ENCODE results near the gene PFN1. TPM values are rescaled to one million over a fixed set of nuclear protein-coding genes. Genes with fewer than 3 reads are reported as not detected.

The PFN1 gene
- total and polyA plus RNA-seq, 8 donors = 218 to 789 (median 594) TPM

DNA sequence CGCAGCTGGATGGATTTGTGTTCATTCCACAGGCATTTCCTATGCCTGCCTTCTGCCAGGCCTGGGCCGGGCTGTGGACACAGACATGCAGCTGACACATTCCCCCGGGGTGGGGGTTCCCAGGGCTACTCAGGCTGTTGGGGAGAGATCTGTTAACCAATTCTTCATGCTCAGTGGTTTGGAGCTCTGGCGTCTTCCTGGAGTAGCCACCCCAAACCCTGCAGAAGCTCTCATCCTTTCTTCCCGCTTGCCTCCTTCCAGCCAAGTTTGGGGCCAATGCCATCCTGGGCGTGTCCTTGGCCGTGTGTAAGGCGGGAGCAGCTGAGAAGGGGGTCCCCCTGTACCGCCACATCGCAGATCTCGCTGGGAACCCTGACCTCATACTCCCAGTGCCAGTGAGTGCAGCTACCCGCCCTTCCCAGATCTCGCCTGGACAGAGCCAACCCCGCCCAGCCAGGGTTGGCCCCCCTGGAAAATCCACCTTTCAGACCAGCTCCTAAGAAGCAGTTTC lies 5.2 kb upstream of the PFN1 start:
- H3K9me3 ChIP-seq = no peaks in the 10 kb centered on the region
- WGBS, 5 donors = 51 to 59% (median 53%) methylated on average over 13 to 14 of the region's 14 CpGs
- no peak for TF ChIP-seq EP300 (IDR thresholded peaks at IDR 0.05)
- H3K4me1 ChIP-seq = peaks cover 12 to 29% (median 20%) of the 10 kb centered on the region in 4 donors
- H3K27me3 ChIP-seq = no peaks in the 10 kb centered on the region
- H3K27ac ChIP-seq = no peak overlapping the region
- no peak overlapping the region for H3K4me3 ChIP-seq
- peak in 1 of 2 donors; percentile 62 for DNase-seq
- intact Hi-C loops (cut with DNase I; ENCODE audit: low total_unique reads) = no loop called here
- peaks cover 0 to 13% (median 7%) of the 10 kb centered on the region in 4 donors for H3K36me3 ChIP-seq

DNA sequence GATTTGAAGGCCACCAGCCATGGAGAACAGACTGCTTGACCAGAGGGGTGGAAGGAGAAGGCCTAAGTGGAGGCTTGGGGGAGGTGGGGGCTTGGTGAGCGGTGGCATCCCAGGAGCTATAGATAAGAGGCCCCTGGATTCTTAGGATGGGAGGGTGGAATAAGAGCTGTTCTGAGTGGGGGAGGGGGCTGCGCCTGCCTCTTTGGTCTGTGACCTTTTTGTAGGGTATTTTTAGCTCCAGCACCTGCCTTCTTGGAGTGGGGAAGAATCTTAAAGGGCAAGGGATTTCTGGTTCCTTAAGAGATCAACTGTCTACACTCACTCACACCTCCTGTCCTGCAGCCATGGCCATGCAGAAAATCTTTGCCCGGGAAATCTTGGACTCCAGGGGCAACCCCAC lies 3.2 kb upstream of the PFN1 start:
- H3K27ac ChIP-seq = peak overlapping the region in 1 of 5 donors; percentile 100
- H3K27me3 ChIP-seq = no peaks in the 10 kb centered on the region
- H3K4me1 ChIP-seq = peaks cover 17 to 35% (median 27%) of the 10 kb centered on the region in 4 donors
- 70 to 93% (median 86%) methylated on average over 3 of the region's 3 CpGs for WGBS, 5 donors
- intact Hi-C loops (cut with DNase I; ENCODE audit: low total_unique reads) = no loop called here
- H3K4me3 ChIP-seq = no peak overlapping the region
- peaks cover 2 to 7% (median 4%) of the 10 kb centered on the region in 4 donors for H3K36me3 ChIP-seq
- H3K9me3 ChIP-seq = no peaks in the 10 kb centered on the region
- no peak for TF ChIP-seq EP300 (IDR thresholded peaks at IDR 0.05)
- no peak for TF ChIP-seq POLR2AphosphoS5 (IDR thresholded peaks at IDR 0.05)
- TF ChIP-seq POLR2A (IDR thresholded peaks at IDR 0.05) = no peak
- TF ChIP-seq, protein P1, sequence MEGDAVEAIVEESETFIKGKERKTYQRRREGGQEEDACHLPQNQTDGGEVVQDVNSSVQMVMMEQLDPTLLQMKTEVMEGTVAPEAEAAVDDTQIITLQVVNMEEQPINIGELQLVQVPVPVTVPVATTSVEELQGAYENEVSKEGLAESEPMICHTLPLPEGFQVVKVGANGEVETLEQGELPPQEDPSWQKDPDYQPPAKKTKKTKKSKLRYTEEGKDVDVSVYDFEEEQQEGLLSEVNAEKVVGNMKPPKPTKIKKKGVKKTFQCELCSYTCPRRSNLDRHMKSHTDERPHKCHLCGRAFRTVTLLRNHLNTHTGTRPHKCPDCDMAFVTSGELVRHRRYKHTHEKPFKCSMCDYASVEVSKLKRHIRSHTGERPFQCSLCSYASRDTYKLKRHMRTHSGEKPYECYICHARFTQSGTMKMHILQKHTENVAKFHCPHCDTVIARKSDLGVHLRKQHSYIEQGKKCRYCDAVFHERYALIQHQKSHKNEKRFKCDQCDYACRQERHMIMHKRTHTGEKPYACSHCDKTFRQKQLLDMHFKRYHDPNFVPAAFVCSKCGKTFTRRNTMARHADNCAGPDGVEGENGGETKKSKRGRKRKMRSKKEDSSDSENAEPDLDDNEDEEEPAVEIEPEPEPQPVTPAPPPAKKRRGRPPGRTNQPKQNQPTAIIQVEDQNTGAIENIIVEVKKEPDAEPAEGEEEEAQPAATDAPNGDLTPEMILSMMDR (IDR thresholded peaks at IDR 0.05) = no peak
- DNase-seq = no peak

DNA sequence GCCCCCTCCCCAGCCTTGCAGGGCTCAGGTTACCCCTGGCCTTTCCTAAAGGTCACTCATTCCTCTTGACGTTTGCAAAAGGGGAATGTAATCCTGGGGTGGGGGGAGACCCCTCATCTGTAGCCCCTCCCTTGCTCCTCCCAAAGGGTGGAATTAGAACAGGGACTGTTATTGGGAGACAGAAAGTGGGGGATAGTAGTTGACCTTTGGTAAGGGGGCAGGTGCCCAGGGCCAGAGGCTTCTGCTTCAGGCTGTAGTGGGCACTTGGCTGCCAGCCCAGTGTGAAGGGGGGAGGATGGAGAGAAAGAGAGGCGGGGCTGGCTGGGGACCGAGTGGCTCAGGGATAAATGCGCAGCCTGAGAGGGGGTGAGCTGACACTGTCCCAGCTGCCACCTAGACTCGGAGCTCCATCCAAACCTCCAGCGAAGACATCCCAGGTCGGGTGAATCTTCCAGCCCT lies 2.4 kb upstream of the PFN1 start, which contains the start of gene ENO3:
TSS of gene ENO3 (plus strand) at position 374 of the 459 bp plus-strand sequence. CDS start 711 bp downstream, outside the sequence.
- WGBS, 5 donors = 48 to 59% (median 53%) methylated on average over 7 of the region's 7 CpGs
- Histone ChIP-seq H3K4me3 (peak within 1 kb of the TSS; percentile 82 to 100 (median 100)), H3K27ac (peak within 1 kb of the TSS; percentile 96 to 100 (median 99)), H3K4me1 (peaks cover 24 to 42% (median 34%) of the 10 kb centered on the region in 4 donors), H3K9me3 (no peaks in the 10 kb centered on the region), H3K36me3 (peaks cover 9 to 14% (median 11%) of the 10 kb centered on the region in 4 donors), H3K27me3 (no peaks in the 10 kb centered on the region)
- TF ChIP-seq EP300 (IDR thresholded peaks at IDR 0.05) (no peak), POLR2A (IDR thresholded peaks at IDR 0.05) (no peak), POLR2AphosphoS5 (IDR thresholded peaks at IDR 0.05) (no peak)
- TF ChIP-seq, protein P1 (IDR thresholded peaks at IDR 0.05) = no peak
- intact Hi-C loops (cut with DNase I; ENCODE audit: low total_unique reads) = no loop called here
- peak in 1 of 2 donors; percentile 44 for DNase-seq

DNA sequence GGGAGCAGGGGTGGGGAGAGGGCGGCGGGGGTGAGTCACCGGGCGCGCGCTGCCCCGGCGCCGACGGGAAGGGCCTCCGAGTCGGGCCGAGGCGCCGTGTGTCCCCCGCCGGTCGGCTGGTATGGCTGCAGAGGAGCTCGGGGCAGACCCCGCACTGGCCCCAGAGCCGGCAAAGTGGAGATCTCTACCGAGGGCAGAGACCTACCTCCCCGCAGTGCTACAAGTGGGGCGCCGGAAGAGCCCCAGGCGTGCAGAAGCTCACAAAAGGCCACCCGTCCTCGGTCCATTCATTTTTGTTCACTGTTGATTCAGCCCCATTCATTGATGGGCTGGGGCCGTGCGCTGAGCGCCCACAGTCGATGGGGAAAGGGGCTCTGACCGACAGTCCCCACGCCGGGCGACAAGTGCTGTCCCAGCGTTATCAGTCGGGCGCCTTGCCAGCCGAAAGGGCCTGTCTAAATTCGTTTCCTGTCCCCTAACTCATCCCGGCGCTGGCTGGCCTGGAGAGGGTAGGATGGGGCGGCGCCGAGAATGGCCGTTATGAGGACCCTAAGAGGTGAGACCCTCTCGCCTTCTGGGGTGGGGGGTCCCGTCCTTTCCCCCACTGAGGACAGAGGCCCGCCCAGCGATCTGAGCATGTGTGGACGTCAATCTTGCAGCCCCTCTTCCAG lies 1.9 kb upstream of the PFN1 start:
- peak overlapping the region; percentile 82 to 100 (median 100) for H3K4me3 ChIP-seq
- 4 to 17% (median 7%) methylated on average over 26 to 52 of the region's 52 CpGs for WGBS, 5 donors
- TF ChIP-seq POLR2AphosphoS5 (IDR thresholded peaks at IDR 0.05) (no peak), POLR2A (IDR thresholded peaks at IDR 0.05) (no peak), EP300 (IDR thresholded peaks at IDR 0.05) (no peak)
- TF ChIP-seq, protein P1 (IDR thresholded peaks at IDR 0.05) = no peak
- H3K36me3 ChIP-seq = peaks cover 15 to 19% (median 16%) of the 10 kb centered on the region in 4 donors
- DNase-seq = peak; percentile 61 to 73
- no peaks in the 10 kb centered on the region for H3K9me3 ChIP-seq
- H3K4me1 ChIP-seq = peaks cover 30 to 48% (median 40%) of the 10 kb centered on the region in 4 donors
- intact Hi-C loops (cut with DNase I; ENCODE audit: low total_unique reads) = no loop called here
- no peaks in the 10 kb centered on the region for H3K27me3 ChIP-seq
- peak overlapping the region; percentile 96 to 100 (median 99) for H3K27ac ChIP-seq
